Measurements from ENCODE around the gene ANKRD66.

DNA sequence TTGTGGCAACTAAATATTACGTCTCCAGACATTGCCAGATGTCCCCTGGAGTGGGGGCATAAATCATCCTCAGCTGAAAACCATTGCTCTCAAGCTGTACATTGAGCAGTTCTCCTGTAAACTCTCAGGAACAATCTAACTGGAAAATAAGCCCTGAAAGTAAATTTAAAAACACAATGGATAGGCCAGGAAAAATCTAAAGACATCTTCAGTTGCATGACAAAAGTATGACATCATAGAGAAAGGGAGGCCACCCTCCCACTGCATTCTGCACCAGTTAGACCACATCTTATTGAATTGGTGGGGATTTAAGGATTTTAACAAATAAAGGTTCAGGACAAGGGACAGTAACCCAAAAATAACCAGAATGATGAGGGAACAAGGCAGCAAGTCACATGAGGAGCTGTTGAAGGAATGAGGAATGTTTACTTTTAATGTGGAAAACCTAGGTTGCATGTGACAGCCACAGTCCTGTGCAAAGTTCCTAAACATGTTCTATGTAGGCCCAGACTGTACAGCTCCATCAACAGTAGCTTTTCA lies 16.9 kb upstream of the ANKRD66 start:
- TF ChIP-seq, protein P1, sequence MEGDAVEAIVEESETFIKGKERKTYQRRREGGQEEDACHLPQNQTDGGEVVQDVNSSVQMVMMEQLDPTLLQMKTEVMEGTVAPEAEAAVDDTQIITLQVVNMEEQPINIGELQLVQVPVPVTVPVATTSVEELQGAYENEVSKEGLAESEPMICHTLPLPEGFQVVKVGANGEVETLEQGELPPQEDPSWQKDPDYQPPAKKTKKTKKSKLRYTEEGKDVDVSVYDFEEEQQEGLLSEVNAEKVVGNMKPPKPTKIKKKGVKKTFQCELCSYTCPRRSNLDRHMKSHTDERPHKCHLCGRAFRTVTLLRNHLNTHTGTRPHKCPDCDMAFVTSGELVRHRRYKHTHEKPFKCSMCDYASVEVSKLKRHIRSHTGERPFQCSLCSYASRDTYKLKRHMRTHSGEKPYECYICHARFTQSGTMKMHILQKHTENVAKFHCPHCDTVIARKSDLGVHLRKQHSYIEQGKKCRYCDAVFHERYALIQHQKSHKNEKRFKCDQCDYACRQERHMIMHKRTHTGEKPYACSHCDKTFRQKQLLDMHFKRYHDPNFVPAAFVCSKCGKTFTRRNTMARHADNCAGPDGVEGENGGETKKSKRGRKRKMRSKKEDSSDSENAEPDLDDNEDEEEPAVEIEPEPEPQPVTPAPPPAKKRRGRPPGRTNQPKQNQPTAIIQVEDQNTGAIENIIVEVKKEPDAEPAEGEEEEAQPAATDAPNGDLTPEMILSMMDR (IDR thresholded peaks at IDR 0.05; ENCODE audit: low read depth, low read length, missing input control): no peak
- TF ChIP-seq TAF1 (conservative IDR thresholded peaks at IDR 0.05): no peak
- TF ChIP-seq, protein P2, sequence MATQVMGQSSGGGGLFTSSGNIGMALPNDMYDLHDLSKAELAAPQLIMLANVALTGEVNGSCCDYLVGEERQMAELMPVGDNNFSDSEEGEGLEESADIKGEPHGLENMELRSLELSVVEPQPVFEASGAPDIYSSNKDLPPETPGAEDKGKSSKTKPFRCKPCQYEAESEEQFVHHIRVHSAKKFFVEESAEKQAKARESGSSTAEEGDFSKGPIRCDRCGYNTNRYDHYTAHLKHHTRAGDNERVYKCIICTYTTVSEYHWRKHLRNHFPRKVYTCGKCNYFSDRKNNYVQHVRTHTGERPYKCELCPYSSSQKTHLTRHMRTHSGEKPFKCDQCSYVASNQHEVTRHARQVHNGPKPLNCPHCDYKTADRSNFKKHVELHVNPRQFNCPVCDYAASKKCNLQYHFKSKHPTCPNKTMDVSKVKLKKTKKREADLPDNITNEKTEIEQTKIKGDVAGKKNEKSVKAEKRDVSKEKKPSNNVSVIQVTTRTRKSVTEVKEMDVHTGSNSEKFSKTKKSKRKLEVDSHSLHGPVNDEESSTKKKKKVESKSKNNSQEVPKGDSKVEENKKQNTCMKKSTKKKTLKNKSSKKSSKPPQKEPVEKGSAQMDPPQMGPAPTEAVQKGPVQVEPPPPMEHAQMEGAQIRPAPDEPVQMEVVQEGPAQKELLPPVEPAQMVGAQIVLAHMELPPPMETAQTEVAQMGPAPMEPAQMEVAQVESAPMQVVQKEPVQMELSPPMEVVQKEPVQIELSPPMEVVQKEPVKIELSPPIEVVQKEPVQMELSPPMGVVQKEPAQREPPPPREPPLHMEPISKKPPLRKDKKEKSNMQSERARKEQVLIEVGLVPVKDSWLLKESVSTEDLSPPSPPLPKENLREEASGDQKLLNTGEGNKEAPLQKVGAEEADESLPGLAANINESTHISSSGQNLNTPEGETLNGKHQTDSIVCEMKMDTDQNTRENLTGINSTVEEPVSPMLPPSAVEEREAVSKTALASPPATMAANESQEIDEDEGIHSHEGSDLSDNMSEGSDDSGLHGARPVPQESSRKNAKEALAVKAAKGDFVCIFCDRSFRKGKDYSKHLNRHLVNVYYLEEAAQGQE (IDR thresholded peaks at IDR 0.05): no peak
- no peak for TF ChIP-seq JUND (IDR thresholded peaks at IDR 0.05)
